ENCODE measurements around the gene RGS9.

Gene RGS9

DNA sequence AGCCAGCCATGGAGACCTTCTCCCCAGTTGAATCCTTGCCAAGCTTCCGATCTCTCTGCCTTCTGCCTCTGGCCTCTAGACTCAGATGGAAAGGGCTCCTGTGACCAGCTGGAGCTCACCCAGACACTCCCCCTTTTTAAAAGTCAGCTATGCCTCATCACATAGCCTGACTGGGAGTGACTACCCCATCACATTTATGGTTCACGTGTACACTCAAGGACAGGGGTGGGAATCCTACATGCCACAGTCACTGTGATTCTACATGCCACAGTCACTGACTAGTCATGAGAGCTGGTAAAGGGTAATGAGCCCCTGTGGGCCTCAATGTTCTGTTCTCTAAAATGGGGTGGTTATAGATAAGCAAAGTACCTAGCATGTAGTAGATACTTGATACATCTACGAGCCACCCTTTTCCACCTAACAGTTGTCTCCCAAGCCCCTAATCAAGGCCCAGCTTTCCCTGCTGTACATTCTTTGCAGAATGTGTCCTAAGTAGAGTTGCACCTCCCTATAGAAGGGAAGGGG is 85.1 kb downstream of the RGS9 start:
- H3K4me1 ChIP-seq (ENCODE audit: control insufficient read depth in 1 of 2, insufficient read depth in 2 of 2, low read length in 2 of 2) = no peaks in the 10 kb centered on the region
- no peaks in the 10 kb centered on the region for H3K36me3 ChIP-seq (ENCODE audit: control insufficient read depth in 1 of 2, insufficient read depth in 2 of 2, low read length in 2 of 2)
- H3K27me3 ChIP-seq (ENCODE audit: low read depth, low read length) = no peaks in the 10 kb centered on the region
- H3K4me3 ChIP-seq (ENCODE audit: low read depth in 1 of 2, low read length in 2 of 2) = no peak overlapping the region
- H3K9me3 ChIP-seq (ENCODE audit: control insufficient read depth in 1 of 2, low read length in 2 of 2) = no peaks in the 10 kb centered on the region
- no peak overlapping the region for H3K27ac ChIP-seq (ENCODE audit: low read length)

DNA sequence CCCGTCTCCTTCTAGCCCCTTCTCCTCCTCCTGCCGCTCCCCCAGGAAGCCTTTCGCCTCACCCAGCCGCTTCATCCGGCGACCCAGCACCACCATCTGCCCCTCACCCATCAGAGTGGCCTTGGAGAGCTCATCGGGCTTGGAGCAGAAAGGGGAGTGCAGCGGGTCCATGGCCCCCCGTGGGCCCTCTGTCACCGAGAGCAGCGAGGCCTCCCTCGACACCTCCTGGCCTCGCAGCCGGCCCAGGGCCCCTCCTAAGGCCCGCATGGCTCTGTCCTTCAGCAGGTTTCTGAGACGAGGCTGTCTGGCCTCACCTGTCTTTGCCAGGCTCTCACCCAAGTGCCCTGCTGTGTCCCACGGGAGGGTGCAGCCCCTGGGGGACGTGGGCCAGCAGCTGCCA is 87.9 kb downstream of the RGS9 start:
- Histone ChIP-seq H3K4me1 (ENCODE audit: control insufficient read depth in 1 of 2, insufficient read depth in 2 of 2, low read length in 2 of 2) (no peaks in the 10 kb centered on the region), H3K27ac (ENCODE audit: low read length) (no peak overlapping the region), H3K36me3 (ENCODE audit: control insufficient read depth in 1 of 2, insufficient read depth in 2 of 2, low read length in 2 of 2) (no peaks in the 10 kb centered on the region), H3K4me3 (ENCODE audit: low read depth in 1 of 2, low read length in 2 of 2) (no peak overlapping the region), H3K9me3 (ENCODE audit: control insufficient read depth in 1 of 2, low read length in 2 of 2) (no peaks in the 10 kb centered on the region), H3K27me3 (ENCODE audit: low read depth, low read length) (no peaks in the 10 kb centered on the region)

DNA sequence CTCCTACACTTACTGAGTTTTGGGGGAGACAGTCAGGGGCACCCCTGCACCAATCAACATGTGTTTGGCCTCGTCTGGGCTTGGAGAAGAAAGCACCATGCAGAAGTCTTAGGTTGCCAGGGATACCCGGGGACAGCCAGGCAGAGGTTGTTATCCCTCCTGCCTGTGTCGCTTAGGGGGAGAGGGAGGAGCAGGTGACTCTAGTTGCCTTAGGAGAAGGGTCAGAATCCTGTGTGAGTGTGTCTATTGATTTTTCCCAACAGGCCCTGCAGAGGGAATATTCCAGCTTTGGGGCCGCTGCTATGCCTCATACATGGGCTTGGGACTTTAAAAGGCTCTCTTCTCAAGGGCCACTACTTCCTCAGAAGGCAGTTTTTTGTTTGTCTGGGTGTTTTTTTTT is 89.1 kb downstream of the RGS9 start:
- Histone ChIP-seq H3K9me3 (ENCODE audit: control insufficient read depth in 1 of 2, low read length in 2 of 2) (no peaks in the 10 kb centered on the region), H3K27ac (ENCODE audit: low read length) (no peak overlapping the region), H3K27me3 (ENCODE audit: low read depth, low read length) (no peaks in the 10 kb centered on the region), H3K4me3 (ENCODE audit: low read depth in 1 of 2, low read length in 2 of 2) (no peak overlapping the region), H3K36me3 (ENCODE audit: control insufficient read depth in 1 of 2, insufficient read depth in 2 of 2, low read length in 2 of 2) (no peaks in the 10 kb centered on the region), H3K4me1 (ENCODE audit: control insufficient read depth in 1 of 2, insufficient read depth in 2 of 2, low read length in 2 of 2) (no peaks in the 10 kb centered on the region)

DNA sequence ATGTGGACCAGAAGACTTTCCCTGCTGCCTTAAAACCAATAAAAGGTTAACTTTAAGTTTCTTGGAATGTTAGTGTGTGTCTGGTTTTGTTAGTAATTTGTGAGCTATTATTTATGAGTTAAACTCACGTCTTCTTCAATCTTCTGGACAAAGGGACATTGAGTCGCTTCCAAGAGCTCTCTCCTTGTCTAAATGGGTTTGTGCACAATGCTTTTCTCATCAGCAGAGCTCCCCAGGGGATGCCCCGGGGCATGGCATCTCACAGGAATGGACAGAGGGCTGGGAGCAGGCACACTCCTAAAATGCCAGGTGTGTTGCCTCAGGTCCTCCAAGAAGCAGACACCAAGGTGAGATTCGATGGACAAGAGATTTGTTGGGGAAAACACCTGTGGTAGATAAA is 90.5 kb downstream of the RGS9 start:
- Histone ChIP-seq H3K36me3 (ENCODE audit: control insufficient read depth in 1 of 2, insufficient read depth in 2 of 2, low read length in 2 of 2) (no peaks in the 10 kb centered on the region), H3K27me3 (ENCODE audit: low read depth, low read length) (no peaks in the 10 kb centered on the region), H3K9me3 (ENCODE audit: control insufficient read depth in 1 of 2, low read length in 2 of 2) (no peaks in the 10 kb centered on the region), H3K27ac (ENCODE audit: low read length) (no peak overlapping the region), H3K4me3 (ENCODE audit: low read depth in 1 of 2, low read length in 2 of 2) (no peak overlapping the region), H3K4me1 (ENCODE audit: control insufficient read depth in 1 of 2, insufficient read depth in 2 of 2, low read length in 2 of 2) (no peaks in the 10 kb centered on the region)

DNA sequence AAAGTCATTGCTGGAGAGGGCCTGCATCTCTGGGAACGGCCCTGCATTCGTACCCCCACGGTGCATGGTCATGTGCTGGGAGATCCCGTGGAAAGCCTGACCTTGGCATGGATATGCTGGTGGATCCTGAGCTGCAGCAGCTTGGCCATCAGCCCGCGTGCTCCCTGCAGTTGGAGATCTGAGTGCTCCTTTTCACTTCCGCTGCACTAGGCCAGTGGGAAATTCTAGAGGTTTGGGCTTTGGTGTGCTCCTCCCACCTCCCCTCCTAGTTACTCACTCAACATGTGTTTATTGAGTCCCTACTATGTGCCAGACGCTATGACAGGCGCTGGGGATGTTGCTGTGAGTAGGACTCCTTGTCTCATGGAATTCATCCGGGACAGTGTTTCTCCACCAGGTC is 91.1 kb downstream of the RGS9 start:
- H3K27me3 ChIP-seq (ENCODE audit: low read depth, low read length) = no peaks in the 10 kb centered on the region
- no peaks in the 10 kb centered on the region for H3K36me3 ChIP-seq (ENCODE audit: control insufficient read depth in 1 of 2, insufficient read depth in 2 of 2, low read length in 2 of 2)
- peak overlapping the region in 1 of 2 donors; percentile 5 for H3K4me3 ChIP-seq (ENCODE audit: low read depth in 1 of 2, low read length in 2 of 2)
- no peaks in the 10 kb centered on the region for H3K4me1 ChIP-seq (ENCODE audit: control insufficient read depth in 1 of 2, insufficient read depth in 2 of 2, low read length in 2 of 2)
- H3K9me3 ChIP-seq (ENCODE audit: control insufficient read depth in 1 of 2, low read length in 2 of 2) = no peaks in the 10 kb centered on the region
- H3K27ac ChIP-seq (ENCODE audit: low read length) = no peak overlapping the region

DNA sequence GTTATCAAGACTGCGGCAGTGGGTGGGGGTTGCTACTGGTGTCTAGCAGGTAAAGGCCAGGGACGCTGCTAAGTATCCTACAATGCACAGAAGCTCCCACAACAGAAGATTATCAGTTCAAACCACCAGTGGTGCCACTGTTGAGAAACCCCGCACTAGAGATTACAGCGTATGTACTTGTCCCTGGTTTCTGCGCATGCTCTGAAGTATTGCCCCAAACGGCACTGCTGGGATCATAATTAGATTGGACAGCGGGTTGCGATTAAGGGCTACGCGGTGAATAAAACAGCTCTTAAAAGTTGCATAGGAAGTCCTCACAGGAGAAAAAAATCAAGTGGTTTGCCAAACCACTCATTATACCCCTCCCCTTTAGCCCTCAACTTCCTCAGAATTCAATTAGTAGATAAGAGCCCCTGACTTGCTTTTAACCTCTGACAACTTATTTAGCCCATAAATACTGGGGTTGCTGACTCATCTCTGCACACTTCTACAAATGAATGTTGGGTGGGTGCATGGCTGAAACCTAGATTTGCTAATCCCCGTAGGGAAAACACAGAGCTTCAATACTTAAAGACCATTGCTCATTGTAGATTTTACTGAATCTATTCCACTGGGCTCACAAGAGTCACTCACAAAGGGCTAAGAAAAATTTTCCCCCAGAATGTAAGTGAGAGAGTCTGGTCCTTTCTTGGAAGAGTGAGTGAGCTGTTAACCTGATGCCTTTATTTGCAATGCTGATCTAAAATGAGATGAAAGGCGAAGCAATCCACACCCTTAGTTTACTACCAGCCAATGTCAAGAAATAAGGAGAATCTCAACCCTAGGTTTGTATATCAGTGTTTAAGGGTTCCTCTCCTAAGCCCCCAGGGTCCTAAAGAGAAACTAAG is 91.8 kb downstream of the RGS9 start:
- no peaks in the 10 kb centered on the region for H3K36me3 ChIP-seq (ENCODE audit: control insufficient read depth in 1 of 2, insufficient read depth in 2 of 2, low read length in 2 of 2)
- H3K4me3 ChIP-seq (ENCODE audit: low read depth in 1 of 2, low read length in 2 of 2) = peak overlapping the region in 1 of 2 donors; percentile 5
- no peaks in the 10 kb centered on the region for H3K27me3 ChIP-seq (ENCODE audit: low read depth, low read length)
- H3K27ac ChIP-seq (ENCODE audit: low read length) = no peak overlapping the region
- H3K9me3 ChIP-seq (ENCODE audit: control insufficient read depth in 1 of 2, low read length in 2 of 2) = no peaks in the 10 kb centered on the region
- no peaks in the 10 kb centered on the region for H3K4me1 ChIP-seq (ENCODE audit: control insufficient read depth in 1 of 2, insufficient read depth in 2 of 2, low read length in 2 of 2)

DNA sequence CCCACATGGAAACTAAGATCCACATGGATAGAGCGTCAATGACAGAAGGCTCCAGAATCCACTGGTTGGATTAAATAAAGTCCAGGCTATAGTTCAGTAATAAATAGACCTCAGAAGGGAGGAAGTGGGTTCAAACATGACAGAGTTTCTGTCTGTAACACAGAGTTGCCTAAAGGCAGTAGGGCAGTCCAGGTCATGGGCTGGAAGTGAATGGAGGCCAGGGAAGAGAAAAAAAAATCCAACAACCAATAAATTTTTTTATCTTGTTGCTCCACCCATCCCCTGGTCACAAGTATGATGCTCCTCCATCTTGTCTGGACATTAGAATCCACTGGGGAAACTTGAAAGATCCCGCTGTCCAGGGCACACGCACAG is 92.4 kb downstream of the RGS9 start:
- H3K4me3 ChIP-seq (ENCODE audit: low read depth in 1 of 2, low read length in 2 of 2) = no peak overlapping the region
- no peaks in the 10 kb centered on the region for H3K27me3 ChIP-seq (ENCODE audit: low read depth, low read length)
- H3K9me3 ChIP-seq (ENCODE audit: control insufficient read depth in 1 of 2, low read length in 2 of 2) = no peaks in the 10 kb centered on the region
- no peaks in the 10 kb centered on the region for H3K4me1 ChIP-seq (ENCODE audit: control insufficient read depth in 1 of 2, insufficient read depth in 2 of 2, low read length in 2 of 2)
- no peak overlapping the region for H3K27ac ChIP-seq (ENCODE audit: low read length)
- H3K36me3 ChIP-seq (ENCODE audit: control insufficient read depth in 1 of 2, insufficient read depth in 2 of 2, low read length in 2 of 2) = no peaks in the 10 kb centered on the region

DNA sequence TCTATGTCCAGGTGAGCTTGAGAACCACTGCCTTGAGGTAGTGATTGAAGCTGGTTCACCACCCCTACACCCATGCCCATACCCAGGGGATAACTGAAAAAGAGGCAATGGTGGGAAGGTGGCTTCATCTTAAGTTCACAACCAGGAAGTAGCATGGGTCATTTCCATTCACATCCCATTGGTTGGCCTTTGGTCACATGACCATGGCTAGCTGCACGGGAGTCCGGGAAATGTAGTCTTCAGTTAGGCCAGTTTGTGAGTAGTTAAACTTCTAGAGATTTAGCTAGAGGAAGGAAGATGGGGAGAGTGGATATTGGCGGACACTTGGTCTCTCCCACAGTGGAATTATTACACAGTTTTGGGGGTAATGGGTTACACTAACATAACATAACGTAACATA is 92.9 kb downstream of the RGS9 start:
- Histone ChIP-seq H3K4me3 (ENCODE audit: low read depth in 1 of 2, low read length in 2 of 2) (no peak overlapping the region), H3K27ac (ENCODE audit: low read length) (no peak overlapping the region), H3K36me3 (ENCODE audit: control insufficient read depth in 1 of 2, insufficient read depth in 2 of 2, low read length in 2 of 2) (no peaks in the 10 kb centered on the region), H3K27me3 (ENCODE audit: low read depth, low read length) (no peaks in the 10 kb centered on the region), H3K9me3 (ENCODE audit: control insufficient read depth in 1 of 2, low read length in 2 of 2) (no peaks in the 10 kb centered on the region), H3K4me1 (ENCODE audit: control insufficient read depth in 1 of 2, insufficient read depth in 2 of 2, low read length in 2 of 2) (no peaks in the 10 kb centered on the region)

DNA sequence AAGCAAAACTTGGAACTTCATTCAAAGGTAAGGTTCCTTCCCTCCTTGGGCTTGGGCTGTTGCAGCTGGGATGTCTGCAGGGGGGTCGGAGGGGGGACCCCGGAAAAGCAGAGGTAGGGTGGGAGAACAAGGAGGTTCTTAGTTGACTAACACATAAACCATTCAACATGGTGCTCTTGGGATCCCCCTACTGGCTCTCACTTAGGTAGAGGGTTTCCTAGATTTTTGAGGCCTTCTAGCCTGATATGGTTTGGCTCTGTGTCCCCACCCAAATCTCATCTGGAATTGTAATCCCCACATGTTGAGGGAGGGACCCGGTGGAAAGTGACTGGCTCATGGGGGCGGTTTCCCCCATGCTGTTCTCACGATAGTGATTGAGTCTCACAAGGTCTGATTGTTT is 93.9 kb downstream of the RGS9 start:
- H3K9me3 ChIP-seq (ENCODE audit: control insufficient read depth in 1 of 2, low read length in 2 of 2) = no peaks in the 10 kb centered on the region
- H3K36me3 ChIP-seq (ENCODE audit: control insufficient read depth in 1 of 2, insufficient read depth in 2 of 2, low read length in 2 of 2) = no peaks in the 10 kb centered on the region
- no peak overlapping the region for H3K27ac ChIP-seq (ENCODE audit: low read length)
- no peaks in the 10 kb centered on the region for H3K27me3 ChIP-seq (ENCODE audit: low read depth, low read length)
- no peaks in the 10 kb centered on the region for H3K4me1 ChIP-seq (ENCODE audit: control insufficient read depth in 1 of 2, insufficient read depth in 2 of 2, low read length in 2 of 2)
- no peak overlapping the region for H3K4me3 ChIP-seq (ENCODE audit: low read depth in 1 of 2, low read length in 2 of 2)

DNA sequence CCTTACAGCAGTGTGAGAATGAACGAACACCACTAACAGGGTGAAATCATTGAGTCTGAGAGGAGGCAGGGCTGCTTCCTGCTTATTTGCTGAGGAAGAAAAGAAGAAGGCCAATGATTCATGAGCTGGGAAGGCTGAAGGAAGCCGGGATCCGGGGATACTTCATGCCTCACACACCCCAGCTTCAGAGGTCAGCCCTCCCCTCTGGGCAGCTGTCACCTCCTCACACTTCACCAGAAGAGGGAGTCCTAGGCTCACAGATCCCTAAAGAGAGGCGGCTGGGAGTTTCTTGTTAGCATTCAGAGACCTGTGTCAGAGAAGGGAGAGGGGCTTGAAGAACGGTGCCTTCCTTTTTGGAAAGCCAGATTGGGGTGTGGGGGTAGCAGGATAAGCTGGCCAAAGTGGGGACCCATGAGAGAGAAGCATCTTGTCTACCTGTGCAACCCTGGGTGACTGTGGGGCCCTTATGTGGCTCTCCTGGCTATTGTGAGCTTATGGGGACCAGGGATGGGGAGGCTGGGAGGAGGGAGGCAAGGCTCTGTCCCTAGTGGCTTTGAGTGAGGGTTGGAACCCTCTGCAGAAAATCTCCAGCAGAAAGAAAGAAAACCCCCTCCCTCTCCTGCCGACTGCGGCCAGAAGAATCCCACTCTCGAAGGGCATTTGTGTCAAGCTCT is 94.6 kb downstream of the RGS9 start:
- Histone ChIP-seq H3K36me3 (ENCODE audit: control insufficient read depth in 1 of 2, insufficient read depth in 2 of 2, low read length in 2 of 2) (no peaks in the 10 kb centered on the region), H3K27me3 (ENCODE audit: low read depth, low read length) (no peaks in the 10 kb centered on the region), H3K9me3 (ENCODE audit: control insufficient read depth in 1 of 2, low read length in 2 of 2) (no peaks in the 10 kb centered on the region), H3K27ac (ENCODE audit: low read length) (no peak overlapping the region), H3K4me3 (ENCODE audit: low read depth in 1 of 2, low read length in 2 of 2) (no peak overlapping the region), H3K4me1 (ENCODE audit: control insufficient read depth in 1 of 2, insufficient read depth in 2 of 2, low read length in 2 of 2) (no peaks in the 10 kb centered on the region)

DNA sequence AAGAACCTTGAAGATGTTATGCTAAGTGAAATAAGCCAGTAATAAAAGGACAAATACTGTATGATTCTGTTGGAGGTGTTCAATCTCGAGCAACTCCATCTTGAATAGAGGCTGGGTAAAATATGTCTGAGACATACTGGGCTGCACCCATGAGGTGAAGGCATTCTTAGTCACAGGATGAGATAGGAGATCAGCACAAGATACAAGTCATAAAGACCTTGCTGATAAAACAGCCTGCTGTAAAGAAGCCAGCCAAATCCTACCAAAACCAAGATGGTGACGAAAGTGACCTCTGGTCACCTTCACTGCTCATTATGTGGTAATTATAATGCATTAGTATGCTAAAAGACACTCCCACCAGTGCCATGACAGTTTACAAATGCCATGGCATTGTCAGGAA is 98.1 kb downstream of the RGS9 start:
- no peaks in the 10 kb centered on the region for H3K4me1 ChIP-seq (ENCODE audit: control insufficient read depth in 1 of 2, insufficient read depth in 2 of 2, low read length in 2 of 2)
- H3K4me3 ChIP-seq (ENCODE audit: low read depth in 1 of 2, low read length in 2 of 2) = no peak overlapping the region
- H3K27ac ChIP-seq (ENCODE audit: low read length) = no peak overlapping the region
- H3K36me3 ChIP-seq (ENCODE audit: control insufficient read depth in 1 of 2, insufficient read depth in 2 of 2, low read length in 2 of 2) = no peaks in the 10 kb centered on the region
- H3K9me3 ChIP-seq (ENCODE audit: control insufficient read depth in 1 of 2, low read length in 2 of 2) = no peaks in the 10 kb centered on the region
- no peaks in the 10 kb centered on the region for H3K27me3 ChIP-seq (ENCODE audit: low read depth, low read length)
